SJSA1 (cell line): Measurements from ENCODE around the gene COL26A1. TPM values are rescaled to one million over a fixed set of nuclear protein-coding genes. Genes with fewer than 3 reads are reported as not detected.
"Not testable (repeated sequence)": the region's sequence is repeated elsewhere in the genome, so short reads cannot be mapped to it uniquely, and the experiment has no call there.

Experiments
- DNase-seq, 2 experiments: peaks; one replicate each; pipeline ENCODE4 v3.0.0-alpha.2; 2015 to 2020; ENCODE audit warnings: low spot score in 2 of 2, low read depth in 1 of 2
- H3K27ac ChIP-seq: fragments of 250-450 bp; sonication (Bioruptor Pico); 2 replicates; pipeline ENCODE4 v1.5.1; 2020; ENCODE audit warnings: mild to moderate bottlenecking, moderate library complexity
- H3K27me3 ChIP-seq: fragments of 250-450 bp; sonication (Bioruptor Pico); replicated peaks from 2 replicates; pipeline ENCODE4 v1.5.1; 2020; ENCODE audit warnings: mild to moderate bottlenecking, moderate library complexity
- H3K36me3 ChIP-seq: fragments of 250-450 bp; sonication (Bioruptor Pico); 2 replicates; pipeline ENCODE4 v1.5.1; 2020; ENCODE audit warnings: mild to moderate bottlenecking
- H3K4me1 ChIP-seq: fragments of 250-450 bp; sonication (Bioruptor Pico); replicated peaks from 2 replicates; pipeline ENCODE4 v1.6.1; 2021; ENCODE audit warnings: mild to moderate bottlenecking
- H3K4me3 ChIP-seq: fragments of 250-450 bp; sonication (Bioruptor Pico); 2 replicates; pipeline ENCODE4 v1.5.1; 2020; ENCODE audit warnings: mild to moderate bottlenecking
- H3K9me3 ChIP-seq: fragments of 250-450 bp; sonication (Bioruptor Pico); replicated peaks from 2 replicates; pipeline ENCODE4 v1.5.1; 2020; ENCODE audit warnings: mild to moderate bottlenecking
- total RNA-seq: library from RNA; depleted of rRNA; stranded (reverse); fragments of >200 nt; shearing (Covaris generic); gene quantifications from 2 replicates; pipeline ENCODE4 v1.2.3, GENCODE V29; 2014; rRNA removed

COL26A1 gene
- total RNA-seq = not detected in 2 replicates

- no peak within 1 kb of the TSS for H3K27ac ChIP-seq
- H3K27me3 ChIP-seq = peaks cover 29% of the 10 kb centered on the region
- no peak within 1 kb of the TSS for H3K4me3 ChIP-seq
- no peak for DNase-seq
- H3K4me1 ChIP-seq = peaks cover 6% of the 10 kb centered on the region
- no peaks in the 10 kb centered on the region for H3K36me3 ChIP-seq
- no peaks in the 10 kb centered on the region for H3K9me3 ChIP-seq
Measured at GRCh38 chr7:101362334-101363195, at the start of gene COL26A1. Gene COL26A1, plus strand, starts transcription at chr7:101362875. Its CDS starts 158 bp downstream, at chr7:101363033.

- no peak overlapping the region for H3K4me3 ChIP-seq
Measured at GRCh38 chr7:101315336-101315735, 47.3 kb upstream of the COL26A1 start.

GRCh38 chr7:101319401-101319800 is 43.3 kb upstream of the COL26A1 start:
- Histone ChIP-seq H3K27ac (no peak overlapping the region), H3K4me3 (no peak overlapping the region), H3K27me3 (no peaks in the 10 kb centered on the region), H3K9me3 (no peaks in the 10 kb centered on the region), H3K36me3 (peaks cover 5% of the 10 kb centered on the region), H3K4me1 (peaks cover 9% of the 10 kb centered on the region)
- no peak for DNase-seq

More at GRCh38 chr7:101315336-101315735, 47.3 kb upstream of the COL26A1 start:
- Histone ChIP-seq H3K4me1 (no peaks in the 10 kb centered on the region), H3K36me3 (peaks cover 5% of the 10 kb centered on the region), H3K9me3 (no peaks in the 10 kb centered on the region), H3K27me3 (no peaks in the 10 kb centered on the region), H3K27ac (no peak overlapping the region)
- no peak for DNase-seq

GRCh38 chr7:101321491-101322401 is 40.9 kb upstream of the COL26A1 start, which contains the start of gene IFT22:
Gene IFT22, minus strand, starts transcription at chr7:101321812. Its CDS starts 103 bp downstream, at chr7:101321709.
- peak; percentile 85 to 94 for DNase-seq
- H3K9me3 ChIP-seq = no peaks in the 10 kb centered on the region
- H3K4me1 ChIP-seq = peaks cover 9% of the 10 kb centered on the region
- H3K27me3 ChIP-seq = peaks cover 18% of the 10 kb centered on the region
- H3K36me3 ChIP-seq = no peaks in the 10 kb centered on the region; the same call in 1 of the 2 replicates
- H3K27ac ChIP-seq = peak within 1 kb of the TSS; percentile 72
- H3K4me3 ChIP-seq = peak within 1 kb of the TSS; percentile 82

GRCh38 chr7:101328159-101328558 is 34.5 kb upstream of the COL26A1 start:
- DNase-seq = no peak
- H3K9me3 ChIP-seq = no peaks in the 10 kb centered on the region
- no peak overlapping the region for H3K27ac ChIP-seq
- H3K27me3 ChIP-seq = peaks cover 43% of the 10 kb centered on the region
- no peaks in the 10 kb centered on the region for H3K4me1 ChIP-seq
- no peak overlapping the region for H3K4me3 ChIP-seq
- H3K36me3 ChIP-seq = no peaks in the 10 kb centered on the region

- no peak overlapping the region for H3K4me3 ChIP-seq
- no peaks in the 10 kb centered on the region for H3K36me3 ChIP-seq
- H3K27me3 ChIP-seq = peaks cover 46% of the 10 kb centered on the region
- no peak for DNase-seq
- no peaks in the 10 kb centered on the region for H3K4me1 ChIP-seq
- no peaks in the 10 kb centered on the region for H3K9me3 ChIP-seq
- H3K27ac ChIP-seq = no peak overlapping the region
Measured at GRCh38 chr7:101330011-101330484, 32.6 kb upstream of the COL26A1 start.

- no peaks in the 10 kb centered on the region for H3K4me1 ChIP-seq
- no peak overlapping the region for H3K4me3 ChIP-seq
- H3K27me3 ChIP-seq = peaks cover 42% of the 10 kb centered on the region
- no peaks in the 10 kb centered on the region for H3K36me3 ChIP-seq
- H3K27ac ChIP-seq = no peak overlapping the region
- H3K9me3 ChIP-seq = no peaks in the 10 kb centered on the region
- no peak for DNase-seq
Measured at GRCh38 chr7:101332026-101332425, 30.6 kb upstream of the COL26A1 start.

GRCh38 chr7:101333912-101334311 is 28.8 kb upstream of the COL26A1 start:
- H3K9me3 ChIP-seq = no peaks in the 10 kb centered on the region
- DNase-seq = no peak
- no peak overlapping the region for H3K4me3 ChIP-seq
- H3K36me3 ChIP-seq = no peaks in the 10 kb centered on the region
- H3K27me3 ChIP-seq = peaks cover 34% of the 10 kb centered on the region
- H3K27ac ChIP-seq = no peak overlapping the region
- H3K4me1 ChIP-seq = no peaks in the 10 kb centered on the region

- DNase-seq = no peak
- Histone ChIP-seq H3K4me3 (no peak overlapping the region), H3K27ac (no peak overlapping the region), H3K27me3 (peaks cover 13% of the 10 kb centered on the region), H3K4me1 (no peaks in the 10 kb centered on the region), H3K9me3 (no peaks in the 10 kb centered on the region), H3K36me3 (no peaks in the 10 kb centered on the region)
Measured at GRCh38 chr7:101340379-101340778, 22.3 kb upstream of the COL26A1 start.

GRCh38 chr7:101342892-101343291 is 19.8 kb upstream of the COL26A1 start:
- DNase-seq = no peak
- no peaks in the 10 kb centered on the region for H3K9me3 ChIP-seq
- H3K36me3 ChIP-seq = no peaks in the 10 kb centered on the region
- H3K27ac ChIP-seq = no peak overlapping the region
- H3K4me3 ChIP-seq = no peak overlapping the region
- H3K4me1 ChIP-seq = no peaks in the 10 kb centered on the region
- H3K27me3 ChIP-seq = peaks cover 2% of the 10 kb centered on the region; the same call in 1 of the 2 replicates

- Histone ChIP-seq H3K4me1 (no peaks in the 10 kb centered on the region), H3K36me3 (no peaks in the 10 kb centered on the region), H3K27ac (no peak overlapping the region), H3K27me3 (peaks cover 8% of the 10 kb centered on the region; the same call in 1 of the 2 replicates), H3K9me3 (no peaks in the 10 kb centered on the region), H3K4me3 (no peak overlapping the region)
- no peak for DNase-seq
Measured at GRCh38 chr7:101347477-101347876, 15.2 kb upstream of the COL26A1 start.

GRCh38 chr7:101348456-101349067 is 14.1 kb upstream of the COL26A1 start:
- not testable (repeated sequence) for H3K27me3 ChIP-seq, H3K4me1 ChIP-seq, H3K4me3 ChIP-seq, H3K9me3 ChIP-seq, DNase-seq, H3K36me3 ChIP-seq, H3K27ac ChIP-seq

- not testable (repeated sequence) for H3K4me3 ChIP-seq, H3K9me3 ChIP-seq, DNase-seq, H3K27me3 ChIP-seq, H3K36me3 ChIP-seq, H3K4me1 ChIP-seq, H3K27ac ChIP-seq
Measured at GRCh38 chr7:101349300-101349699, 13.4 kb upstream of the COL26A1 start.
